ENCODE results near the gene DLG4.

The DLG4 gene

GRCh38 chr17:7219812-7220592 lies at the start of gene DLG4, which contains the start of gene ACADVL:
DLG4 (minus strand) TSS chr17:7219836.
ACADVL (plus strand) TSS chr17:7219938; CDS start chr17:7219985, 47 bp downstream.
- peak; percentile 92 for DNase-seq

- no peak for DNase-seq
Observed at GRCh38 chr17:7266784-7267183, 47.1 kb upstream of the DLG4 start.

GRCh38 chr17:7263801-7264078 lies 44.1 kb upstream of the DLG4 start:
- DNase-seq: peak; percentile 55

- DNase-seq: peak; percentile 68
Observed at GRCh38 chr17:7262935-7263800, 43.5 kb upstream of the DLG4 start.

- DNase-seq: no peak
Observed at GRCh38 chr17:7262192-7262934, 42.7 kb upstream of the DLG4 start, which contains the start of gene CLDN7. CLDN7 (minus strand) TSS chr17:7262478; CDS start chr17:7262043, 435 bp downstream.

- no peak for DNase-seq
Observed at GRCh38 chr17:7261379-7262191, 41.9 kb upstream of the DLG4 start.

- DNase-seq: peak; percentile 47
Observed at GRCh38 chr17:7260651-7261378, 41.2 kb upstream of the DLG4 start.

- no peak for DNase-seq
Observed at GRCh38 chr17:7260151-7260550, 40.5 kb upstream of the DLG4 start.

GRCh38 chr17:7259555-7259889 lies 39.9 kb upstream of the DLG4 start:
- no peak for DNase-seq

- DNase-seq: no peak
Observed at GRCh38 chr17:7258731-7259554, 39.3 kb upstream of the DLG4 start.

GRCh38 chr17:7256766-7257456 lies 37.3 kb upstream of the DLG4 start:
- no peak for DNase-seq

GRCh38 chr17:7254511-7254910 lies 34.9 kb upstream of the DLG4 start:
- DNase-seq: no peak

GRCh38 chr17:7253082-7253481 lies 33.4 kb upstream of the DLG4 start:
- peak; percentile 84 for DNase-seq

GRCh38 chr17:7252176-7253043 lies 32.8 kb upstream of the DLG4 start, which contains the start of gene ELP5:
ELP5 (plus strand) TSS chr17:7252215; CDS start chr17:7252551, 336 bp downstream.
- peak; percentile 98 for DNase-seq

GRCh38 chr17:7251661-7252175 lies 32.1 kb upstream of the DLG4 start, which contains the start of gene CTDNEP1:
CTDNEP1 (minus strand) TSS chr17:7251734; CDS start chr17:7251296, 438 bp downstream.
- peak; percentile 100 for DNase-seq

- no peak for DNase-seq
Observed at GRCh38 chr17:7250695-7251627, 31.3 kb upstream of the DLG4 start.

GRCh38 chr17:7249830-7250229 lies 30.2 kb upstream of the DLG4 start:
- DNase-seq: no peak

GRCh38 chr17:7249214-7249613 lies 29.6 kb upstream of the DLG4 start:
- no peak for DNase-seq
